GM12878 (cell line): ENCODE results near the gene CAMKK1.

ENCODE experiments used
- CBFB ChIP-seq: IDR thresholded peaks from 2 replicates; pipeline ENCODE4 v1.6.1; 2016; ENCODE audit warnings: antibody characterized with exemption, low read depth
- CTCF ChIP-seq, 3 experiments: IDR thresholded peaks in 2 of 3; conservative IDR thresholded peaks in 1 of 3; 2 replicates each; pipeline ENCODE4 v1.5.1; 2011; ENCODE audit warnings: low read depth in 3 of 3, low read length in 3 of 3, mild to moderate bottlenecking in 3 of 3, control low read depth in 2 of 3, moderate library complexity in 2 of 3, inconsistent platforms in 1 of 3, mixed read lengths in 1 of 3; ENCODE audit not compliant: control insufficient read depth in 2 of 3, insufficient read depth in 1 of 3; ENCODE audit errors: extremely low read depth in 1 of 3
- ESRRA ChIP-seq: IDR thresholded peaks from 2 replicates; pipeline ENCODE4 v1.6.1; 2012; ENCODE audit warnings: mild to moderate bottlenecking, low read length, improper control_type of control experiment
- EZH2 ChIP-seq: IDR thresholded peaks from 2 replicates; pipeline ENCODE4 v1.6.1; 2012; ENCODE audit warnings: low read depth, mild to moderate bottlenecking, control low read depth, inconsistent platforms, low read length, borderline replicate concordance; ENCODE audit not compliant: control insufficient read depth
- IRF4 ChIP-seq: IDR thresholded peaks from 2 replicates; pipeline ENCODE4 v1.6.1; 2011; ENCODE audit warnings: low read depth, low read length
- PAX5 ChIP-seq: IDR thresholded peaks from 2 replicates; pipeline ENCODE4 v1.6.1; 2011; ENCODE audit warnings: low read depth, low read length, borderline replicate concordance
- PBX3 ChIP-seq: IDR thresholded peaks from 2 replicates; pipeline ENCODE4 v1.6.1; 2011; ENCODE audit warnings: mild to moderate bottlenecking, low read depth, low read length, moderate library complexity; ENCODE audit not compliant: insufficient replicate concordance
- RB1 ChIP-seq: fragments of 450-650 bp; formaldehyde crosslinking; IDR thresholded peaks from 2 replicates; pipeline ENCODE4 v1.6.1; 2017; ENCODE audit warnings: mild to moderate bottlenecking, borderline replicate concordance
- TCF7 ChIP-seq: IDR thresholded peaks from 2 replicates; pipeline ENCODE4 v1.6.1; 2014; ENCODE audit warnings: antibody characterized with exemption, borderline replicate concordance
- TF ChIP-seq, protein P1 (sequence below): fragments of 450-650 bp; IDR thresholded peaks from 2 replicates; pipeline ENCODE4 v1.6.1; 2016; ENCODE audit warnings: mild to moderate bottlenecking

GRCh38 chr17:3891626-3892094, 1.2 kb downstream of the CAMKK1 start:
- TF ChIP-seq ESRRA (no peak), RB1 (no peak), PBX3 (no peak), EZH2 (no peak), CTCF (IDR thresholded peaks at IDR 0.05 in 2 of 3, conservative IDR thresholded peaks at IDR 0.05 in 1 of 3; ENCODE audit: control insufficient read depth in 2 of 3, extremely low read depth in 1 of 3, insufficient read depth in 1 of 3, low read depth in 3 of 3, low read length in 3 of 3) (no peak), TCF7 (no peak), CBFB (no peak), PAX5 (no peak), IRF4 (no peak)
- TF ChIP-seq, protein P1, sequence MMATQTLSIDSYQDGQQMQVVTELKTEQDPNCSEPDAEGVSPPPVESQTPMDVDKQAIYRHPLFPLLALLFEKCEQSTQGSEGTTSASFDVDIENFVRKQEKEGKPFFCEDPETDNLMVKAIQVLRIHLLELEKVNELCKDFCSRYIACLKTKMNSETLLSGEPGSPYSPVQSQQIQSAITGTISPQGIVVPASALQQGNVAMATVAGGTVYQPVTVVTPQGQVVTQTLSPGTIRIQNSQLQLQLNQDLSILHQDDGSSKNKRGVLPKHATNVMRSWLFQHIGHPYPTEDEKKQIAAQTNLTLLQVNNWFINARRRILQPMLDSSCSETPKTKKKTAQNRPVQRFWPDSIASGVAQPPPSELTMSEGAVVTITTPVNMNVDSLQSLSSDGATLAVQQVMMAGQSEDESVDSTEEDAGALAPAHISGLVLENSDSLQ: no peak
